Femur (tissue), 1 donor: ENCODE results near the gene CAMK4.

Experiments used
- DNase-seq: peaks from one replicate; pipeline ENCODE4 v3.0.0-alpha.2; 2017

Gene CAMK4

GRCh38 chr5:111505096-111505495 lies 280.9 kb downstream of the CAMK4 start:
- no peak for DNase-seq

DNA sequence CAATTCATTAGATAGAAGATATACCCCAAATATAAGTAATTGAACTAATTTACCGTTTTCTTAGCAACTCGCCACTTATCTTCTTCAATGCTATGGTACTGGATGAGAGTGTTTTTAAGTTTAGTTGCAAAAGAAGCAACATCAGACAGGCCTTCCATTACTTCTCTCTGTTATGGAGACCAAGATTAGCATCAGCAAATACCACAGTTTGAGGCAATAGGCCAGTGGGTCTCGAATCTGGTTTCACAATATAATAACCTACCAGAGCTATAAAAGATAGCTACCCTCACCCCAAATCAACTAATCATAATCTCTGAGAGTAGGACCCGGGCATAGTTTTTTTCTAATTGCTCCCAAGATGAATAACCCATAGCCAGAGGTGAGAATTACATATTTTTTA lies 283.1 kb downstream of the CAMK4 start:
- no peak for DNase-seq

GRCh38 chr5:111509119-111509518 lies 284.9 kb downstream of the CAMK4 start:
- no peak for DNase-seq

- no peak for DNase-seq
These were observed 287.1 kb downstream of the CAMK4 start for GRCh38 chr5:111511174-111511830.

DNA sequence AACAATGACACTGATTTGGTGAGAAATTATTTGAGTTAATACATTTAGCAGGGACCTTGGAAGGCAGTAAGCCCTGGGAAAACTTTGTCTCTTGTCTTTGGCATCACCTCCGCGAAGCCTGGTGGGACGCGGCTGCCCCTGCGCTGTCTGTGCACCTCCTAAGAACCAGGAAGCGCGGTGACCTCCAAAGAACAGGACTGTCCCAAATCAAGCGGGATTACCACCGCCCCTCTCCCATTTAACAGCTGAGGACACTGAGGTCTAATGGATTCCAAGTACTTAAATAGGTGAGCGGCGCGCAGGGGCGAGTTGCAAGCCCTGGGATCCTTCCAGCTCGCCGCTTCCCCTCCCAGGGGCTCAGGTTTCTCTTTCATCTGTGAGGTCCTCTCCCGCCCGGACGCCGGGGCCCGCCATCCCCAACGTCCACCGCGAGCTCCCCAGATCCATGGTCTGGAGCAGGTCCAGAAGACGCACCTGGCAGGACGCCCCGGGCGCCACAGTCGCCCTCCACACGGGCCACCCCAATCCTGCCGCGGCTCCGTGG lies 287.7 kb downstream of the CAMK4 start:
- DNase-seq = no peak

DNA sequence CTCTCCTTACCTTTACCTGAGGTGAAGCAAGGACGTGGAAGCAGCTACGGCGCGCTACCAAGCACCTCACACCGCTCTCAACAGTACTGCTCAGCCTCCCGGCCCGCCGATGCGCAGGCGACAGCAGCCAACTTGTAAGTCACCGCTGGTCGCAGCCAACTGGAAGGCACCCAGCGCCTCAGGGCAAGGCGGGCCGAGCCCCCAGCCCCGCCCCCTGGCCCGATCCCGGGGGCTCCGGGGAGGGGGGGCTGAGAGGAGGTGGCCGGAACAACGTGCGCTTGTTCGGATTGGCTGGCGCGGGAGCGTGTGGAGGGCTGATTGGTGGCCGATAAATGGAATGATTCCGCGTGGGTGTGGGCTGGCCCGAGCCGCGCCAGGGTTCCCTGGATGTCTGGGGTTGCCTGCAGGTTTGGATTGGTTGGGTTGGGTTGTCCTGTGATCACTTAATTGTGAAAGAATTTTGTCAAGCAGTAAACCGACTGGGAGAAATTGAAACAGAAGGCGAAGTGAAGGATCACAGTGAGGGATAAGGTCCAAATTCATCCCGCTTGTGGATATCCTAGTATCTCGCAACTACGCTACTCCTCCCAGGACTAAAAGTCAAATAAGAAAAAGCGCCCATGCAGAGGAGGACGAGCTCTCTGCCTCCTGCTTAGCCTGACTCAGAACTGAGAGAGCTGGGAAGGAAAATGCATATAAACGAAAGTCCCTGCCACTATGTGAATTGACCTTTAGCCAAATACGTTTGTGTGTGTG lies 288.4 kb downstream of the CAMK4 start, which contains the start of gene STARD4:
Gene STARD4 (minus strand): TSS at position 161 of the 756 bp plus-strand sequence. CDS start 5,102 bp downstream, outside the sequence.
- DNase-seq = peak; percentile 97

DNA sequence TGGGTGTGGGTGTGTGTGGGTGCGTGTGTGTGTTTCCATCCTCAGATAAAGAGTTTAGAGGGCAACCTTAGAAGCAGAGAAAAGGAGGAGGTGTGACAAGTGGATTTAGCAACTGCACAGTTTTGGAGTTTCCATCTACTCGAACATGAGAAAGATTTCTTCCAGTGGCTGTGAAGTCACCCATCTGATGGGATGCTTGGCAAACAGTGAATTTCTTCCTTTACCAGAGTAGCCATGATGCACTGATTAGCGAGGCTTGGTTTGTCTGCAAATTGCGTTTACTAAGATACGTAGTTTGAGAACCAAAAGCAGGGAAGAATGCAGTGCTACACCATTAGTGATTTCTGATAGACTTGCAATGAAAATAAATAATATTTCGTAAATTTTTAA lies 288.9 kb downstream of the CAMK4 start:
- DNase-seq = no peak

- DNase-seq = no peak
These were observed 289.9 kb downstream of the CAMK4 start for GRCh38 chr5:111514087-111514486.

DNA sequence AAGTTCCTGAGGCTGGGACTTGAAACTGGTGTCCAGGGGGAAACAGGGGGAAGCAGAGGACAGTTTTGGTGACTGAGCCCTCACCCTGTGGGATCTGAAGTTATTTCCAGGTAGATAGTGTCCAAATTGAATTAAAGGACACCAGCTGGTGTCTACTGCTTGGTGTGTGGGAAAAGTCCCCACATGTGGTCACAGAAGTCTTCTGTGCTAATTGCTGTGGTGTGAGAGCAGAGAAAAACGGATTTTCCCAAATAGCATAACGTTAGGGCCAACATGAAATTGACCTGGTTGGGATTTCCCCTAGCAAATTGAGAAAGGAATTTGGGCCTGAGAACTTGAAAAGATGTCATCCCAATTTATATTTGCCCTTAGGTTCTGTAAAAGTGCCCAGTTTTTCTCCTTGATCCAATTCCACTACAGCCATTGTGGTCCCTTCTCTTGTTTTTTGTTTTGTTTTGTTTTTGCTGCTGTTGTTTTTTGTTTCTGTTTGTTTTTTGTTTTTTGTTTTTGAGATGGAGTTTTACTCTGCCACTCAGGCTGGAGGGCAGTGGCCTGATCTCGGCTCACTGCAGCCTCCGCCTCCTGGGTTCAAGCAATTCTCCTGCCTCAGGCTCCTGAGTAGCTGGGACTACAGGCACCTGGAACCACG lies 293.8 kb downstream of the CAMK4 start:
- DNase-seq = no peak

DNA sequence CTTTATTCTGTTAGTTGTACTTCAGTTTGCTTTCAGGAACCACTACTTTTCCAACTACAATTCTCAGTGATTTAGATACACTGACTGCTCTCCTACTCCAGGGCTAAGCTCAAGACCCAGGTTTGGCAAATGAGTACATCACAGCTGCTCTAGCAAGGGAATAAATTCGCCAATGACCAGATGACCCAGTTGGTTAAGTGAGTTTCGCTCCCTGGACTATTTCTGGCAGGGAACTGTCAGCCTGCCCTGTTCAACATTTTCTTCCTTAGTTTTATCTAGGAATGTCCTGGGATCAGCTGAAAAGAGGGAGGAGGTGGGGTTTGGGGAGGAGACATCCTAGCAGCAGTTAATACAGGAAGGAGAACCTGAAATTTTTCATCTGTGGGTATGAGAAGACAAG lies 294.6 kb downstream of the CAMK4 start:
- no peak for DNase-seq

DNA sequence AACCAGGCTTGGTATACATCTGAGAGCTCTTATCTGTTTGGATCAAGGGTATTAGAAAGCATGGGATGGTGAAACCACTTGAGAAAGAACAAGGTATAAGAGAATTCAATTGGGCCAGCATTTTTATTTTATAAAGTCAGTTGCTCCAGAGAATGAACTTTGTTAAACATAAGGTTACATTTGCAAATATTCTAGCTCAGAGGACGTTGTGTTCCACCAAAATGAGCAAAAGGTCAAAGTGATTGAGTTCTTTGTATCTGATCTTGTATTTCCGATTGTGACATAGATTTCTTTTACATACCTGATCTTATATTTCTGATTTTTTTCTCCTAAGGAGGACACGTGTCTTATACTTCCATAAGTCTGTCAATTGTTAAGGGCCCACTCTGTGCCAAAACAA lies 296.7 kb downstream of the CAMK4 start:
- DNase-seq = no peak

- no peak for DNase-seq
These were observed 303.9 kb downstream of the CAMK4 start for GRCh38 chr5:111528056-111528455.

DNA sequence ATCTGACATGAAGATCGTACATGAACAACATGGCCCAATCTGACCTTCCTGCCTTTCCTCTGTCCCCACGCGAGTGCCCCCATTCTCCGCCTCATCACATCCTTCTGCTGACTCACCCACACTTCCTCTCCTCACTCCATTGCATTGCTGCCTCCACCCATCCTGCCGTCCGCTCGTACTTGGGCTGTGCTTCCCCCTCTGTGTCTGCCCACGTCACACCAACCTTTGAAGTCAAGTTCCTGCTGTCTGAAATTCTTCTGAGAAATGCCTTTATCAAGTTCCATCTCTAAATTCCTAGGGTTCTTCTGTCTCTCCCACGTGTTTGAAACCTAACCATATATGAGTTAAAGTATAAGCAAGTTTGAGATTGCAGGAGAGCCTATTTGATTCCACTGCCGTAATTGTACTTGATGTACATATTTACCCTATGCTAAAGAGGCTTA lies 306.1 kb downstream of the CAMK4 start:
- peak; percentile 52 for DNase-seq

- DNase-seq = no peak
These were observed 308.9 kb downstream of the CAMK4 start for GRCh38 chr5:111532886-111533582.

DNA sequence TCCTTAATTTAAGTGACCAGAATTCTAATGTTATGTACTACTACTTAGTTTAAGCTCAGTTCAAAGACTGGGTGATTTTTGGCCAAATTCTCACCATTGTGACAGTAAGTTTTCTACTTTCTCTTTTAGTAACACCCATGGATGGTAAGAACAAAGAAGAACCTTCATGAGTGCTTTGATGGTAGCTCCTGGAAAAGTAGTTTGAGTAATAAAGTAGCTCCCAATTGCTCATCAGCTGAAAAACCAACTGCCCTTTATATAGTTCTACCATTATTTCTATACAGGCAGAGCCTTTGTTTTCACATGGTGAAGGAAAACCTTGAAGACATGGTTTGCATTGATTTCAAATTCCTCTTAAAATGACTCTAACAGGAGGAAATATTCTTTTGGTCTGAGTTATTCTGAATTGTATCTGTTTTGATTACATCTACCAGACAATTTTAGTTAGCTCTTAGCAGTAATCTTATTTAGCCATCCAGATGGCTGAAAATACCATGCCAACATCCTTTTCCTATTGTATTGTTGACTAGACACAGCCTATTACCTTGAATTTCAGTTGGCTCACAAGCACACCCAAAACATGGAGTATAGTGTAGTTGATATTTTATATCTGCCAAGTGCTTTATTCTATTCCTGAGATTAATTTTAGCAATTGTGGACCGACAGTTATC lies 311.8 kb downstream of the CAMK4 start:
- no peak for DNase-seq

DNA sequence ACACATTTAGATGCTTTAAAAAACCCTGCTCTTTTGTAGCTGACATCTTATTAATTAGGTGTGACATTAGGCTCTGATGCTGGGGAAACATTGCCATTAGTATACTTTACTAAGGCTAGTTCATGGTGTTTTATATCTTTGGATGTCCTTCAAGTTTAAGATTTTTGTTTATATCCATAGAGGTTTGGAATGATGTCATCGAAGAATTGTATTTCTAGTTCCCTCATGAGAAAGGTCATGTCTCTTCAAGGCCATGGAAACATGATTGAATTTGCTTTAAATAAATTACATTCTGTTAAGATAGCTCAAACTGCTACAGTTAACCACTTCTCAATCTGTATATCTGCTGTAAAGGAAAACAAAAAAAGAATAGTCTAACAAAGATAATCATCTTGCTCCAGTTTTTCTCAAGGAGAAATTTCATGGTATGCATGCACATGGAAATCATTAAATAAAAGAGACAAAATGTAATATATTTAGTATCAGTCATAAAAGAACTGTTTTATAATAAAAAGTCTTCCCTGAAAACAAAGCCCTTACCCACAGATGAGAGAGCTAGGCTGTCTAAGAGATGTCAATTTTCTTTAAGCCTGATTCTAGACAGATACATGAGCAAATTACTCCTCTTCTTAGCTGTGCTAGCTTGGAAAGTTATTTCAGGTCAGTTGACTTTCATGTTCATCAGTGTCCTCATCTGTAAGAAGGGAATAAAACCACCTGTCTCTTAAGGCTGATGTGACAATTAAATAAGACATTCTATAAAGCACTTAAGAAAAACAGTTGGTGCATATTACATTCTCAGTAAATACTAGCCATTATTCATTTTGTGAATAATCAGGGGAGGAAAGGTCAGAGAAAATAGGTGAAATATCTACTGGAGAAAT lies 313.2 kb downstream of the CAMK4 start:
- DNase-seq = no peak
